ENCODE results near the gene PARP3.

DNA sequence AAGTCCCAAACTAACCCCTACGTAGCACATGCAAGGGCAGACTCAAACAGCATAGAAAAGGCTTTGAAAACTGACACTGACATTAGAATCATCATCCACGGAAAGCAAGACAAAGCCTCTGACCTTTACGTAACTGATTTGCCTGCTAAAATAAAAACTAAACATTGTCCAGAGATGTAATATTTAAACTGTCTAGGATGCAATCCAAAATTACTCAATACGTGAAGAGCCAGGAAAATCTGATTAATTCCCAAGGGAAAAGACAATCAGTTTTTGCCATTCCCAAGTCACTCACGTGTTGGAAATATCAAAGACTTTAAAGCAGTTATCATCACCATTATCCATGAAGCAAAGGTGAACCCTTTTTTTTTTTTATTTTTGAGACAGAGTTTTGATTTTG is 25.7 kb upstream of the PARP3 start:
- TF ChIP-seq NELFE (IDR thresholded peaks at IDR 0.05; ENCODE audit: insufficient read depth, insufficient read length) (no peak), BCL6 (CRISPR knock-in tag; IDR thresholded peaks at IDR 0.05) (no peak), CTCF (IDR thresholded peaks at IDR 0.05 in 2 of 3, conservative IDR thresholded peaks at IDR 0.05 in 1 of 3; ENCODE audit: insufficient read depth in 2 of 3, low read depth in 1 of 3, low read length in 3 of 3) (no peak), USF2 (CRISPR knock-in tag; IDR thresholded peaks at IDR 0.05) (no peak), TCF7 (IDR thresholded peaks at IDR 0.05; ENCODE audit: borderline replicate concordance) (no peak), NKRF (IDR thresholded peaks at IDR 0.05; ENCODE audit: borderline replicate concordance) (no peak), CEBPZ (IDR thresholded peaks at IDR 0.05; ENCODE audit: borderline replicate concordance, low read depth, low read length) (no peak), MEF2A (IDR thresholded peaks at IDR 0.05; ENCODE audit: control insufficient read depth, low read depth, low read length) (no peak), TAF1 (IDR thresholded peaks at IDR 0.05; ENCODE audit: control insufficient read depth, extremely low read depth, insufficient read depth, low read length, severe bottlenecking) (no peak), ZNF3 (CRISPR knock-in tag; IDR thresholded peaks at IDR 0.05) (no peak)
- TF ChIP-seq, protein P1, sequence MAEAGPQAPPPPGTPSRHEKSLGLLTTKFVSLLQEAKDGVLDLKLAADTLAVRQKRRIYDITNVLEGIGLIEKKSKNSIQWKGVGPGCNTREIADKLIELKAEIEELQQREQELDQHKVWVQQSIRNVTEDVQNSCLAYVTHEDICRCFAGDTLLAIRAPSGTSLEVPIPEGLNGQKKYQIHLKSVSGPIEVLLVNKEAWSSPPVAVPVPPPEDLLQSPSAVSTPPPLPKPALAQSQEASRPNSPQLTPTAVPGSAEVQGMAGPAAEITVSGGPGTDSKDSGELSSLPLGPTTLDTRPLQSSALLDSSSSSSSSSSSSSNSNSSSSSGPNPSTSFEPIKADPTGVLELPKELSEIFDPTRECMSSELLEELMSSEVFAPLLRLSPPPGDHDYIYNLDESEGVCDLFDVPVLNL (CRISPR knock-in tag; IDR thresholded peaks at IDR 0.05; ENCODE audit: low read depth), result no peak
- TF ChIP-seq, protein P2, sequence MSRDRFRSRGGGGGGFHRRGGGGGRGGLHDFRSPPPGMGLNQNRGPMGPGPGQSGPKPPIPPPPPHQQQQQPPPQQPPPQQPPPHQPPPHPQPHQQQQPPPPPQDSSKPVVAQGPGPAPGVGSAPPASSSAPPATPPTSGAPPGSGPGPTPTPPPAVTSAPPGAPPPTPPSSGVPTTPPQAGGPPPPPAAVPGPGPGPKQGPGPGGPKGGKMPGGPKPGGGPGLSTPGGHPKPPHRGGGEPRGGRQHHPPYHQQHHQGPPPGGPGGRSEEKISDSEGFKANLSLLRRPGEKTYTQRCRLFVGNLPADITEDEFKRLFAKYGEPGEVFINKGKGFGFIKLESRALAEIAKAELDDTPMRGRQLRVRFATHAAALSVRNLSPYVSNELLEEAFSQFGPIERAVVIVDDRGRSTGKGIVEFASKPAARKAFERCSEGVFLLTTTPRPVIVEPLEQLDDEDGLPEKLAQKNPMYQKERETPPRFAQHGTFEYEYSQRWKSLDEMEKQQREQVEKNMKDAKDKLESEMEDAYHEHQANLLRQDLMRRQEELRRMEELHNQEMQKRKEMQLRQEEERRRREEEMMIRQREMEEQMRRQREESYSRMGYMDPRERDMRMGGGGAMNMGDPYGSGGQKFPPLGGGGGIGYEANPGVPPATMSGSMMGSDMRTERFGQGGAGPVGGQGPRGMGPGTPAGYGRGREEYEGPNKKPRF (IDR thresholded peaks at IDR 0.05; ENCODE audit: low read depth, low read length), result no peak
